H1 (cell line): ENCODE data around the gene SPPL3. TPM values are rescaled to one million over a fixed set of nuclear protein-coding genes. Genes with fewer than 3 reads are reported as not detected.

Experiments
- MAX ChIP-seq: IDR thresholded peaks from 2 replicates; pipeline ENCODE4 v1.6.1; 2012; ENCODE audit warnings: inconsistent platforms
- RXRA ChIP-seq: IDR thresholded peaks from 2 replicates; pipeline ENCODE4 v1.6.1; 2011; ENCODE audit warnings: low read depth, mild to moderate bottlenecking, low read length, moderate library complexity; ENCODE audit not compliant: insufficient read depth
- SIRT6 ChIP-seq: IDR thresholded peaks from one replicate; pipeline ENCODE4 v1.7.1; 2012; ENCODE audit warnings: low read length, inconsistent platforms
- SUZ12 ChIP-seq: fragments of 200-600 bp; sonication (generic); IDR thresholded peaks from 2 replicates; pipeline ENCODE4 v1.6.1; 2012; ENCODE audit warnings: mild to moderate bottlenecking, inconsistent platforms, low read length, moderate library complexity, mixed read lengths
- TAF1 ChIP-seq: IDR thresholded peaks from 2 replicates; pipeline ENCODE4 v1.6.1; 2011; ENCODE audit warnings: mild to moderate bottlenecking, low read depth, low read length
- polyA plus RNA-seq, 7 experiments: library from polyadenylated mRNA; depleted of rRNA in 3 of 7; stranded (reverse) in 5 of 7; unstranded in 2 of 7; fragments of >200 nt in 5 of 7; fragments of 200-250 nt in 2 of 7; gene quantifications; 1 replicate in 5 of 7; 2 replicates in 1 of 7; 4 replicates in 1 of 7; pipeline versions ENCODE4 v1.2.1 to v1.2.3, GENCODE V29; 2011 to 2013; ENCODE audit warnings: missing spikeins in 2 of 7, mixed read lengths in 2 of 7
- total RNA-seq: library from RNA; stranded (reverse); fragmentation: NEBNext Ultra II Directional; extraction: Animal tissue kit (Norgen Biotek cat#: 25700); gene quantifications from 2 replicates; pipeline ENCODE4 v1.2.1, GENCODE V29; 2021

Gene SPPL3
- total and polyA plus RNA-seq, 2 of the 8 experiments (the other 6 are each of a cell fraction or from before 2014, with no cell fraction given): 27.3 to 48.4 TPM

- TF ChIP-seq SIRT6 (no peak), SUZ12 (no peak), RXRA (no peak), TAF1 (no peak), MAX (no peak)
Measured at GRCh38 chr12:120720987-120721801, 183.0 kb downstream of the SPPL3 start (continued).
